ENCODE results near the gene DLG2.

GRCh38 chr11:83818349-83818748, 1808.8 kb downstream of the DLG2 start:
- no peak for TF ChIP-seq POLR2AphosphoS5 (IDR thresholded peaks at IDR 0.05; ENCODE audit: low read depth, low read length)
- no peak for TF ChIP-seq TAF1 (IDR thresholded peaks at IDR 0.05; ENCODE audit: borderline replicate concordance, insufficient read depth, low read length)
- TF ChIP-seq, protein P1, sequence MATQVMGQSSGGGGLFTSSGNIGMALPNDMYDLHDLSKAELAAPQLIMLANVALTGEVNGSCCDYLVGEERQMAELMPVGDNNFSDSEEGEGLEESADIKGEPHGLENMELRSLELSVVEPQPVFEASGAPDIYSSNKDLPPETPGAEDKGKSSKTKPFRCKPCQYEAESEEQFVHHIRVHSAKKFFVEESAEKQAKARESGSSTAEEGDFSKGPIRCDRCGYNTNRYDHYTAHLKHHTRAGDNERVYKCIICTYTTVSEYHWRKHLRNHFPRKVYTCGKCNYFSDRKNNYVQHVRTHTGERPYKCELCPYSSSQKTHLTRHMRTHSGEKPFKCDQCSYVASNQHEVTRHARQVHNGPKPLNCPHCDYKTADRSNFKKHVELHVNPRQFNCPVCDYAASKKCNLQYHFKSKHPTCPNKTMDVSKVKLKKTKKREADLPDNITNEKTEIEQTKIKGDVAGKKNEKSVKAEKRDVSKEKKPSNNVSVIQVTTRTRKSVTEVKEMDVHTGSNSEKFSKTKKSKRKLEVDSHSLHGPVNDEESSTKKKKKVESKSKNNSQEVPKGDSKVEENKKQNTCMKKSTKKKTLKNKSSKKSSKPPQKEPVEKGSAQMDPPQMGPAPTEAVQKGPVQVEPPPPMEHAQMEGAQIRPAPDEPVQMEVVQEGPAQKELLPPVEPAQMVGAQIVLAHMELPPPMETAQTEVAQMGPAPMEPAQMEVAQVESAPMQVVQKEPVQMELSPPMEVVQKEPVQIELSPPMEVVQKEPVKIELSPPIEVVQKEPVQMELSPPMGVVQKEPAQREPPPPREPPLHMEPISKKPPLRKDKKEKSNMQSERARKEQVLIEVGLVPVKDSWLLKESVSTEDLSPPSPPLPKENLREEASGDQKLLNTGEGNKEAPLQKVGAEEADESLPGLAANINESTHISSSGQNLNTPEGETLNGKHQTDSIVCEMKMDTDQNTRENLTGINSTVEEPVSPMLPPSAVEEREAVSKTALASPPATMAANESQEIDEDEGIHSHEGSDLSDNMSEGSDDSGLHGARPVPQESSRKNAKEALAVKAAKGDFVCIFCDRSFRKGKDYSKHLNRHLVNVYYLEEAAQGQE (IDR thresholded peaks at IDR 0.05; ENCODE audit: insufficient read depth in 1 of 2, low read depth in 2 of 2, low read length in 2 of 2), result no peak
- no peak for TF ChIP-seq SIN3A (IDR thresholded peaks at IDR 0.05; ENCODE audit: borderline replicate concordance, insufficient read depth, low read length)
